Stomach (tissue), 9 donors: ENCODE results near the gene SLC1A2. TPM values are rescaled to one million over a fixed set of nuclear protein-coding genes. Genes with fewer than 3 reads are reported as not detected.

Experiments used
- DNase-seq, 2 donors: peaks; one replicate each; pipeline versions ENCODE4 v3.0.0 to v3.0.0-alpha.2; 2013 to 2019
- H3K27ac ChIP-seq, 5 donors: fragments of 200-600 bp in 4 of 5; sonication (generic) in 4 of 5; one replicate each; pipeline ENCODE4 v1.5.1; 2013 to 2019; ENCODE audit warnings: mild to moderate bottlenecking in 1 of 5, moderate library complexity in 1 of 5
- H3K27me3 ChIP-seq, 3 donors: fragments of 200-600 bp; sonication (generic); one replicate each; pipeline ENCODE4 v1.5.1; 2017 to 2019; ENCODE audit warnings: mixed run types in 1 of 3
- H3K36me3 ChIP-seq, 4 donors: fragments of 200-600 bp; sonication (generic); 1 replicate in 3 of 4; 2 replicates in 1 of 4; pipeline ENCODE4 v1.5.1; 2016 to 2019
- H3K4me1 ChIP-seq, 4 donors: fragments of 200-600 bp; sonication (generic); one replicate each; pipeline ENCODE4 v1.5.1; 2016 to 2019
- H3K4me3 ChIP-seq, 4 donors: fragments of 200-600 bp; sonication (generic) in 3 of 4; one replicate each; pipeline ENCODE4 v1.5.1; 2016 to 2019; ENCODE audit warnings: mild to moderate bottlenecking in 1 of 4
- H3K9me3 ChIP-seq, 4 donors: fragments of 200-600 bp; sonication (generic); one replicate each; pipeline ENCODE4 v1.5.1; 2016 to 2019
- CTCF ChIP-seq, 7 experiments: fragments of 450-650 bp in 4 of 7; fragments of 200-600 bp in 3 of 7; sonication (generic) in 3 of 7; IDR thresholded peaks; one replicate each; pipeline ENCODE4 v1.5.1; 2016 to 2019; ENCODE audit warnings: antibody characterized with exemption in 7 of 7, control low read depth in 2 of 7, mild to moderate bottlenecking in 1 of 7
- EP300 ChIP-seq: sonication (generic); formaldehyde crosslinking; IDR thresholded peaks from one replicate; pipeline ENCODE4 v1.6.1; 2017; ENCODE audit warnings: antibody characterized with exemption
- POLR2A ChIP-seq, 4 donors: fragments of 450-650 bp; IDR thresholded peaks; one replicate each; pipeline ENCODE4 v1.6.1; 2016; ENCODE audit warnings: antibody characterized with exemption in 4 of 4, control low read depth in 2 of 4, mild to moderate bottlenecking in 1 of 4, moderate library complexity in 1 of 4
- POLR2AphosphoS5 ChIP-seq, 3 donors: sonication (generic); formaldehyde crosslinking; IDR thresholded peaks; one replicate each; pipeline ENCODE4 v1.6.1; 2016; ENCODE audit warnings: antibody characterized with exemption in 3 of 3
- WGBS, 5 donors: extraction: QIAGEN DNeasy Blood & Tissue Kit in 3 of 5; methylation state at CpG; one replicate each; pipeline versions ENCODE4 v1.1.5 to v1.1.7; 2013 to 2018; 5-methylcytosine and 5-hydroxymethylcytosine counted together
- intact Hi-C: fragments of 100-400 bp; cut with DNase I; formaldehyde crosslinking; loops from one replicate; pipeline ENCODE4 v1.15.1; 2023; ENCODE audit warnings: low total_unique reads
- polyA plus RNA-seq, 3 donors: library from polyadenylated mRNA; stranded (reverse); fragments of 200-250 nt; gene quantifications; one replicate each; pipeline ENCODE4 v1.2.3, GENCODE V29; 2013
- total RNA-seq, 5 donors: library from RNA; depleted of rRNA; stranded (reverse); fragments of >200 nt; gene quantifications; one replicate each; pipeline versions ENCODE4 v1.1.0 to v1.2.3, GENCODE V29; 2014 to 2016
- donor health status: healthy with polysubstance abuse.
- donor health status: Bipolar disorder and iron deficiency.
- donor health status: healthy.

Gene SLC1A2
- total and polyA plus RNA-seq, 8 donors = 1.3 to 13.4 (median 3.2) TPM; not detected in 1

- H3K27ac ChIP-seq = peak overlapping the region in 2 of 5 donors; percentile 16 to 63
Measured at GRCh38 chr11:35223371-35223796, 196.0 kb downstream of the SLC1A2 start.

GRCh38 chr11:35218956-35219355 lies 200.4 kb downstream of the SLC1A2 start:
- peaks cover 9 to 80% (median 65%) of the 10 kb centered on the region in 4 donors for H3K36me3 ChIP-seq
- H3K9me3 ChIP-seq = no peaks in the 10 kb centered on the region
- 76 to 94% (median 88%) methylated on average over 1 of the region's 1 CpG for WGBS, 5 donors
- peak overlapping the region in 3 of 5 donors; percentile 20 to 53 (median 52) for H3K27ac ChIP-seq
- TF ChIP-seq POLR2AphosphoS5 (IDR thresholded peaks at IDR 0.05) (peak in 1 of 3 donors; percentile 65), POLR2A (IDR thresholded peaks at IDR 0.05) (no peak)
- intact Hi-C loops = no loop called here
- H3K4me1 ChIP-seq = peaks cover 0 to 55% (median 28%) of the 10 kb centered on the region in 4 donors
- DNase-seq = peak in 1 of 2 donors; percentile 41
- no peaks in the 10 kb centered on the region for H3K27me3 ChIP-seq
- H3K4me3 ChIP-seq = no peak overlapping the region

More at GRCh38 chr11:35223371-35223796, 196.0 kb downstream of the SLC1A2 start:
- H3K4me1 ChIP-seq = peaks cover 0 to 41% (median 19%) of the 10 kb centered on the region in 4 donors
- DNase-seq = peak in 1 of 2 donors; percentile 92
- H3K4me3 ChIP-seq = no peak overlapping the region
- peaks cover 9 to 84% (median 69%) of the 10 kb centered on the region in 4 donors for H3K36me3 ChIP-seq
- H3K9me3 ChIP-seq = no peaks in the 10 kb centered on the region
- intact Hi-C loops = no loop called here
- H3K27me3 ChIP-seq = no peaks in the 10 kb centered on the region
- TF ChIP-seq POLR2A (IDR thresholded peaks at IDR 0.05) = no peak
- TF ChIP-seq CTCF (IDR thresholded peaks at IDR 0.05) = no peak
- no peak for TF ChIP-seq POLR2AphosphoS5 (IDR thresholded peaks at IDR 0.05)
- TF ChIP-seq EP300 = no peak
- WGBS, 5 donors = 50 to 76% (median 74%) methylated on average over 9 of the region's 9 CpGs

GRCh38 chr11:35216962-35217678 lies 202.2 kb downstream of the SLC1A2 start:
- Histone ChIP-seq H3K4me1 (peaks cover 0 to 64% (median 31%) of the 10 kb centered on the region in 4 donors), H3K27me3 (no peaks in the 10 kb centered on the region), H3K4me3 (no peak overlapping the region), H3K9me3 (no peaks in the 10 kb centered on the region), H3K27ac (peak overlapping the region in 4 of 5 donors; percentile 9 to 50 (median 34)), H3K36me3 (peaks cover 9 to 62% (median 49%) of the 10 kb centered on the region in 4 donors)
- TF ChIP-seq CTCF (IDR thresholded peaks at IDR 0.05) (no peak), POLR2AphosphoS5 (IDR thresholded peaks at IDR 0.05) (no peak), POLR2A (IDR thresholded peaks at IDR 0.05) (no peak), EP300 (no peak)
- DNase-seq = no peak
- WGBS, 5 donors = 51 to 71% (median 64%) methylated on average over 3 of the region's 3 CpGs
- intact Hi-C loops = no loop called here

- Histone ChIP-seq H3K27ac (peak overlapping the region in 1 of 5 donors; percentile 55), H3K4me3 (no peak overlapping the region), H3K4me1 (peaks cover 0 to 67% (median 30%) of the 10 kb centered on the region in 4 donors), H3K9me3 (no peaks in the 10 kb centered on the region), H3K27me3 (no peaks in the 10 kb centered on the region), H3K36me3 (peaks cover 6 to 58% (median 40%) of the 10 kb centered on the region in 4 donors)
- TF ChIP-seq CTCF (IDR thresholded peaks at IDR 0.05) (no peak), EP300 (no peak), POLR2A (IDR thresholded peaks at IDR 0.05) (no peak), POLR2AphosphoS5 (IDR thresholded peaks at IDR 0.05) (no peak)
- intact Hi-C loops = no loop called here
- no peak for DNase-seq
Measured at GRCh38 chr11:35215945-35216344, 203.4 kb downstream of the SLC1A2 start.
